ENCODE measurements around the gene CHST13.

The CHST13 gene

GRCh38 chr3:126488185-126488584 is 35.8 kb upstream of the CHST13 start:
- DNase-seq, result no peak

GRCh38 chr3:126488886-126489569 is 34.9 kb upstream of the CHST13 start:
- no peak for DNase-seq

GRCh38 chr3:126490619-126491018 is 33.3 kb upstream of the CHST13 start:
- no peak for DNase-seq

- DNase-seq, result no peak
Observed at GRCh38 chr3:126491221-126492013, 32.5 kb upstream of the CHST13 start.

- no peak for DNase-seq
Observed at GRCh38 chr3:126493051-126493450, 30.9 kb upstream of the CHST13 start.

GRCh38 chr3:126493739-126494138 is 30.2 kb upstream of the CHST13 start:
- peak in 1 of 5 donors; percentile 20 for DNase-seq

GRCh38 chr3:126494204-126494969 is 29.6 kb upstream of the CHST13 start:
- DNase-seq, result no peak

GRCh38 chr3:126494970-126495230 is 29.1 kb upstream of the CHST13 start:
- no peak for DNase-seq

GRCh38 chr3:126495786-126496185 is 28.2 kb upstream of the CHST13 start:
- no peak for DNase-seq

- DNase-seq, result no peak
Observed at GRCh38 chr3:126496894-126497850, 26.8 kb upstream of the CHST13 start.

GRCh38 chr3:126497956-126498355 is 26.0 kb upstream of the CHST13 start:
- DNase-seq, result no peak

- DNase-seq, result no peak
Observed at GRCh38 chr3:126498461-126498860, 25.5 kb upstream of the CHST13 start.

GRCh38 chr3:126498929-126499328 is 25.0 kb upstream of the CHST13 start:
- DNase-seq, result no peak

- no peak for DNase-seq
Observed at GRCh38 chr3:126499401-126499800, 24.6 kb upstream of the CHST13 start.

- DNase-seq, result no peak
Observed at GRCh38 chr3:126500016-126500415, 23.9 kb upstream of the CHST13 start.

GRCh38 chr3:126501054-126501453 is 22.9 kb upstream of the CHST13 start:
- DNase-seq, result no peak

GRCh38 chr3:126501736-126502135 is 22.2 kb upstream of the CHST13 start:
- no peak for DNase-seq

- no peak for DNase-seq
Observed at GRCh38 chr3:126502656-126503055, 21.3 kb upstream of the CHST13 start.

- DNase-seq, result no peak
Observed at GRCh38 chr3:126503701-126504100, 20.3 kb upstream of the CHST13 start.

- DNase-seq, result no peak
Observed at GRCh38 chr3:126507886-126508285, 16.1 kb upstream of the CHST13 start.

- DNase-seq, result no peak
Observed at GRCh38 chr3:126508564-126508964, 15.4 kb upstream of the CHST13 start.

- no peak for DNase-seq
Observed at GRCh38 chr3:126509597-126510307, 14.2 kb upstream of the CHST13 start.

All from T-helper 1 cell (primary cell).